Thymus (tissue), 11 donors: ENCODE measurements around the gene EIF4EBP2. TPM values are rescaled to one million over a fixed set of nuclear protein-coding genes. Genes with fewer than 3 reads are reported as not detected.
A peak's percentile ranks its signal among the peaks of the same experiment; 100 is the strongest.

Experiments used
- DNase-seq, 9 donors: peaks; one replicate each; pipeline ENCODE4 v3.0.0-alpha.2; 2013; ENCODE audit warnings: low spot score in 9 of 9, low read depth in 6 of 9, missing footprints in 1 of 9
- H3K27ac ChIP-seq, 2 donors: one replicate each; pipeline ENCODE4 v1.5.1; 2013; ENCODE audit warnings: control low read depth in 1 of 2, low read depth in 1 of 2, low read length in 1 of 2, mild to moderate bottlenecking in 1 of 2, moderate library complexity in 1 of 2
- H3K27me3 ChIP-seq, 2 donors: one replicate each; pipeline ENCODE4 v1.5.1; 2013; ENCODE audit warnings: low read length in 1 of 2; ENCODE audit not compliant: control insufficient read depth in 2 of 2, insufficient read depth in 1 of 2
- H3K36me3 ChIP-seq, 2 donors: one replicate each; pipeline ENCODE4 v1.5.1; 2013; ENCODE audit warnings: low read length in 1 of 2, mild to moderate bottlenecking in 1 of 2, moderate library complexity in 1 of 2; ENCODE audit not compliant: control insufficient read depth in 2 of 2, insufficient read depth in 2 of 2
- H3K4me1 ChIP-seq, 2 donors: one replicate each; pipeline ENCODE4 v1.5.1; 2013; ENCODE audit warnings: low read length in 2 of 2; ENCODE audit not compliant: control insufficient read depth in 2 of 2, insufficient read depth in 2 of 2
- H3K4me3 ChIP-seq, 2 donors: one replicate each; pipeline ENCODE4 v1.5.1; 2013; ENCODE audit warnings: low read length in 2 of 2, control low read depth in 1 of 2, mild to moderate bottlenecking in 1 of 2
- H3K9me3 ChIP-seq, 2 donors: one replicate each; pipeline ENCODE4 v1.5.1; 2013; ENCODE audit warnings: low read length in 1 of 2, mild to moderate bottlenecking in 1 of 2; ENCODE audit not compliant: control insufficient read depth in 2 of 2, insufficient read depth in 1 of 2
- WGBS: extraction: QIAGEN DNeasy Blood & Tissue Kit; methylation state at CpG from one replicate; pipeline ENCODE4 v1.1.7; 2013; 5-methylcytosine and 5-hydroxymethylcytosine counted together
- polyA plus RNA-seq: library from polyadenylated mRNA; stranded (reverse); fragments of 200-250 nt; gene quantifications from one replicate; pipeline ENCODE4 v1.2.3, GENCODE V29; 2013
- total RNA-seq: library from RNA; stranded (reverse); fragments of 120-200 nt; gene quantifications from one replicate; pipeline ENCODE4 v1.2.4, GENCODE V29; 2013
- donor health status: healthy.

Gene EIF4EBP2
- total and polyA plus RNA-seq, 2 donors = 18.9 to 32.1 TPM

GRCh38 chr10:70396140-70396539, 7.8 kb upstream of the EIF4EBP2 start:
- no peak for DNase-seq
- Histone ChIP-seq H3K27ac (no peak overlapping the region), H3K27me3 (peaks cover 0 to 4% of the 10 kb centered on the region in 2 donors), H3K9me3 (no peaks in the 10 kb centered on the region), H3K4me3 (no peak overlapping the region), H3K4me1 (no peaks in the 10 kb centered on the region), H3K36me3 (no peaks in the 10 kb centered on the region)
- WGBS = 98% methylated on average over 1 of the region's 1 CpG

GRCh38 chr10:70399177-70399576, 4.8 kb upstream of the EIF4EBP2 start:
- DNase-seq = no peak
- 91% methylated on average over 3 of the region's 3 CpGs for WGBS
- Histone ChIP-seq H3K27me3 (no peaks in the 10 kb centered on the region), H3K36me3 (no peaks in the 10 kb centered on the region), H3K9me3 (no peaks in the 10 kb centered on the region), H3K27ac (no peak overlapping the region), H3K4me1 (peaks cover 0 to 3% of the 10 kb centered on the region in 2 donors), H3K4me3 (no peak overlapping the region)

GRCh38 chr10:70403483-70404035, 386 bp upstream of the EIF4EBP2 start:
- Histone ChIP-seq H3K4me1 (peaks cover 15 to 16% of the 10 kb centered on the region in 2 donors), H3K9me3 (no peaks in the 10 kb centered on the region), H3K27me3 (no peaks in the 10 kb centered on the region), H3K27ac (no peak overlapping the region), H3K4me3 (peak overlapping the region; percentile 8 to 90), H3K36me3 (no peaks in the 10 kb centered on the region)
- 10% methylated on average over 12 of the region's 12 CpGs for WGBS
- no peak for DNase-seq

GRCh38 chr10:70404787-70405036, 767 bp downstream of the EIF4EBP2 start:
- Histone ChIP-seq H3K36me3 (peaks cover 0 to 3% of the 10 kb centered on the region in 2 donors), H3K9me3 (no peaks in the 10 kb centered on the region), H3K27me3 (no peaks in the 10 kb centered on the region), H3K4me1 (peaks cover 15 to 16% of the 10 kb centered on the region in 2 donors), H3K4me3 (peak overlapping the region; percentile 70 to 90), H3K27ac (peak overlapping the region; percentile 76 to 94)
- WGBS = under 1% methylated on average over 11 of the region's 11 CpGs
- no peak for DNase-seq

GRCh38 chr10:70405037-70405824, 1.3 kb downstream of the EIF4EBP2 start:
- DNase-seq = peak in 6 of 9 donors; percentile 18 to 48 (median 20)
- H3K36me3 ChIP-seq = peaks cover 0 to 4% of the 10 kb centered on the region in 2 donors
- no peaks in the 10 kb centered on the region for H3K27me3 ChIP-seq
- WGBS = 6% methylated on average over 18 of the region's 18 CpGs
- peaks cover 15 to 16% of the 10 kb centered on the region in 2 donors for H3K4me1 ChIP-seq
- peak overlapping the region; percentile 76 to 94 for H3K27ac ChIP-seq
- no peaks in the 10 kb centered on the region for H3K9me3 ChIP-seq
- peak overlapping the region; percentile 70 to 90 for H3K4me3 ChIP-seq

- Histone ChIP-seq H3K27ac (no peak overlapping the region), H3K36me3 (peaks cover 0 to 15% of the 10 kb centered on the region in 2 donors), H3K27me3 (no peaks in the 10 kb centered on the region), H3K4me1 (peaks cover 13 to 15% of the 10 kb centered on the region in 2 donors), H3K4me3 (no peak overlapping the region), H3K9me3 (no peaks in the 10 kb centered on the region)
- no peak for DNase-seq
- WGBS = 100% methylated on average over 3 of the region's 3 CpGs
Observed at GRCh38 chr10:70409772-70410171, 5.8 kb downstream of the EIF4EBP2 start.

GRCh38 chr10:70410608-70411007, 6.7 kb downstream of the EIF4EBP2 start:
- no peak overlapping the region for H3K27ac ChIP-seq
- peaks cover 8% of the 10 kb centered on the region in 2 donors for H3K4me1 ChIP-seq
- DNase-seq = no peak
- H3K36me3 ChIP-seq = peaks cover 0 to 15% of the 10 kb centered on the region in 2 donors
- H3K4me3 ChIP-seq = no peak overlapping the region
- no peaks in the 10 kb centered on the region for H3K9me3 ChIP-seq
- no peaks in the 10 kb centered on the region for H3K27me3 ChIP-seq
- 94% methylated on average over 1 of the region's 1 CpG for WGBS

GRCh38 chr10:70412356-70412755, 8.4 kb downstream of the EIF4EBP2 start:
- no peak for DNase-seq
- Histone ChIP-seq H3K27me3 (no peaks in the 10 kb centered on the region), H3K4me1 (no peaks in the 10 kb centered on the region), H3K36me3 (peaks cover 0 to 15% of the 10 kb centered on the region in 2 donors), H3K9me3 (no peaks in the 10 kb centered on the region), H3K4me3 (no peak overlapping the region), H3K27ac (no peak overlapping the region)
- WGBS = 98% methylated on average over 4 of the region's 4 CpGs

GRCh38 chr10:70417568-70417967, 13.6 kb downstream of the EIF4EBP2 start:
- no peaks in the 10 kb centered on the region for H3K4me1 ChIP-seq
- no peaks in the 10 kb centered on the region for H3K9me3 ChIP-seq
- no peak overlapping the region for H3K27ac ChIP-seq
- 99% methylated on average over 1 of the region's 1 CpG for WGBS
- H3K36me3 ChIP-seq = peaks cover 29 to 30% of the 10 kb centered on the region in 2 donors
- no peaks in the 10 kb centered on the region for H3K27me3 ChIP-seq
- no peak overlapping the region for H3K4me3 ChIP-seq
- no peak for DNase-seq
